HCT116 (cell line): Measurements from ENCODE around the gene FAM120A. TPM values are rescaled to one million over a fixed set of nuclear protein-coding genes. Genes with fewer than 3 reads are reported as not detected.

ENCODE experiments used
- ATAC-seq: fragments of 200-7000 bp; cut with Tn5 transposase; 2 replicates; pipeline ENCODE4 v1.9.1; 2020; ENCODE audit warnings: mild to moderate bottlenecking, moderate library complexity
- BruUV-seq: library from RNA; stranded (reverse); fragments of 400-500 nt; replicated peaks from 2 replicates; lab custom pipeline; 2021; lab: Mats Ljungman, UMichigan
- CTCF ChIA-PET: fragments of 300-600 bp; sonication (Branson Sonifier 250); formaldehyde crosslinking; loops from one replicate; lab custom pipeline; 2021; ENCODE audit warnings: antibody characterized with exemption; lab: Charles Lee
- POLR2A ChIA-PET: fragments of 300-600, 350-600 bp; sonication (Branson Sonifier 250); formaldehyde crosslinking; loops from one replicate; lab custom pipeline; 2021; ENCODE audit warnings: antibody characterized with exemption; lab: Charles Lee
- RAD21 ChIA-PET, 2 experiments: fragments of 300-600 bp; sonication (Branson Sonifier 250); formaldehyde crosslinking; loops; one replicate each; lab custom pipeline; 2023; ENCODE audit warnings: low total read pairs in 2 of 2; ENCODE audit not compliant: uncharacterized antibody in 2 of 2, unreplicated experiment in 2 of 2, low non-redundant PET in 1 of 2; lab: Charles Lee
- DNase-seq: peaks from one replicate; pipeline ENCODE4 v3.0.0-alpha.2; 2010; ENCODE audit warnings: low read depth, low spot score
- H2AFZ ChIP-seq: fragments of 200-600 bp; shearing (Covaris generic), sonication (generic); 2 replicates; pipeline ENCODE4 v1.6.1; 2017; ENCODE audit warnings: low read depth, mixed run types, mixed read lengths, antibody characterized with exemption, low read length; ENCODE audit not compliant: poor library complexity, severe bottlenecking
- H3K27ac ChIP-seq: 2 replicates; pipeline ENCODE4 v1.5.1; 2012; ENCODE audit warnings: low read depth, low read length
- H3K27me3 ChIP-seq: fragments of 200-600 bp; sonication (generic); 2 replicates; pipeline ENCODE4 v1.6.1; 2016; ENCODE audit warnings: mixed run types, low read length, mixed read lengths; ENCODE audit not compliant: insufficient read depth
- H3K36me3 ChIP-seq, 2 experiments: fragments of 200-500 bp in 1 of 2; fragments of 200-600 bp in 1 of 2; sonication (Bioruptor generic) in 1 of 2; sonication (generic) in 1 of 2; 2 replicates each; pipeline versions ENCODE4 v1.5.1 to v1.6.1; 2014 to 2016; ENCODE audit warnings: low read length in 2 of 2, inconsistent platforms in 1 of 2, mixed read lengths in 1 of 2, mixed run types in 1 of 2; ENCODE audit not compliant: insufficient read depth in 2 of 2, control insufficient read depth in 1 of 2
- H3K4me1 ChIP-seq, 2 experiments: fragments of 200-600 bp in 1 of 2; sonication (generic) in 1 of 2; 2 replicates each; pipeline versions ENCODE4 v1.5.1 to v1.6.1; 2012 to 2017; ENCODE audit warnings: low read length in 2 of 2, inconsistent platforms in 1 of 2, mild to moderate bottlenecking in 1 of 2, mixed read lengths in 1 of 2, mixed run types in 1 of 2, moderate library complexity in 1 of 2; ENCODE audit not compliant: insufficient read depth in 2 of 2, control insufficient read depth in 1 of 2
- H3K4me2 ChIP-seq: fragments of 200-600 bp; sonication (generic); 2 replicates; pipeline ENCODE4 v1.6.1; 2017; ENCODE audit warnings: mixed run types, low read length, mixed read lengths
- H3K4me3 ChIP-seq, 2 experiments: fragments of 200-600 bp in 1 of 2; sonication (generic) in 1 of 2; replicated peaks in 1 of 2; 2 replicates each; pipeline ENCODE4 v1.5.1; 2011 to 2016; ENCODE audit warnings: low read length in 2 of 2, control low read depth in 1 of 2, low read depth in 1 of 2, mild to moderate bottlenecking in 1 of 2, mixed read lengths in 1 of 2, mixed run types in 1 of 2
- H3K79me2 ChIP-seq: fragments of 200-600 bp; sonication (generic); 2 replicates; pipeline ENCODE4 v1.6.1; 2017; ENCODE audit warnings: mild to moderate bottlenecking, mixed run types, low read length, moderate library complexity, mixed read lengths; ENCODE audit not compliant: insufficient read depth
- H3K9ac ChIP-seq: fragments of 200-600 bp; sonication (generic); 2 replicates; pipeline ENCODE4 v1.6.1; 2016; ENCODE audit warnings: low read length, mixed read lengths
- H3K9me2 ChIP-seq: fragments of 200-600 bp; sonication (generic), shearing (Covaris generic); 2 replicates; pipeline ENCODE4 v1.6.1; 2017; ENCODE audit warnings: mixed run types, mild to moderate bottlenecking, moderate library complexity; ENCODE audit not compliant: insufficient read depth
- H3K9me3 ChIP-seq, 2 experiments: fragments of 200-500 bp in 1 of 2; fragments of 200-600 bp in 1 of 2; sonication (Bioruptor generic) in 1 of 2; sonication (generic) in 1 of 2; 2 replicates each; pipeline ENCODE4 v1.6.1; 2014 to 2017; ENCODE audit warnings: low read length in 2 of 2, mixed read lengths in 2 of 2, inconsistent platforms in 1 of 2, low read depth in 1 of 2, mild to moderate bottlenecking in 1 of 2, mixed run types in 1 of 2, moderate library complexity in 1 of 2; ENCODE audit not compliant: control insufficient read depth in 1 of 2, insufficient read depth in 1 of 2
- H4K20me1 ChIP-seq: fragments of 200-600 bp; sonication (generic), shearing (Covaris generic); 2 replicates; pipeline ENCODE4 v1.6.1; 2017; ENCODE audit warnings: mixed run types, mild to moderate bottlenecking, moderate library complexity; ENCODE audit not compliant: insufficient read depth
- CTCF ChIP-seq, 3 experiments: fragments of 200-600 bp in 1 of 3; sonication (generic) in 1 of 3; IDR thresholded peaks in 2 of 3; conservative IDR thresholded peaks in 1 of 3; 2 replicates each; pipeline ENCODE4 v1.5.1; 2012 to 2017; ENCODE audit warnings: low read depth in 2 of 3, low read length in 2 of 3, antibody characterized with exemption in 1 of 3, borderline replicate concordance in 1 of 3, control low read depth in 1 of 3, mild to moderate bottlenecking in 1 of 3, mixed read lengths in 1 of 3, mixed run types in 1 of 3, moderate library complexity in 1 of 3; ENCODE audit not compliant: insufficient read depth in 1 of 3
- EZH2phosphoT487 ChIP-seq: fragments of 200-600 bp; IDR thresholded peaks from 2 replicates; pipeline ENCODE4 v1.6.1; 2018; ENCODE audit warnings: antibody characterized with exemption, borderline replicate concordance
- JUND ChIP-seq: IDR thresholded peaks from 2 replicates; pipeline ENCODE4 v1.6.1; 2012
- RAD21 ChIP-seq: IDR thresholded peaks from 2 replicates; pipeline ENCODE4 v1.6.1; 2012; ENCODE audit warnings: low read depth, mild to moderate bottlenecking
- REST ChIP-seq: IDR thresholded peaks from 2 replicates; pipeline ENCODE4 v1.6.1; 2012; ENCODE audit warnings: low read depth
- SP1 ChIP-seq: IDR thresholded peaks from 2 replicates; pipeline ENCODE4 v1.6.1; 2012; ENCODE audit warnings: low read depth
- TCF7L2 ChIP-seq: IDR thresholded peaks from 2 replicates; pipeline ENCODE4 v1.7.0; 2011; ENCODE audit warnings: borderline replicate concordance, inconsistent platforms; ENCODE audit not compliant: insufficient read depth, insufficient read length; ENCODE audit errors: extremely low read depth
- ZNF274 ChIP-seq: fragments of 200-500 bp; sonication (Bioruptor generic); IDR thresholded peaks from 2 replicates; pipeline ENCODE4 v1.6.1; 2014; ENCODE audit warnings: mild to moderate bottlenecking, low read depth, low read length, inconsistent platforms
- intact Hi-C: fragments of 100-400 bp; cut with micrococcal nuclease; formaldehyde crosslinking; loops from 2 replicates; pipeline ENCODE4 v1.10.0; 2022
- total RNA-seq: library from RNA; stranded (reverse); gene quantifications from one replicate; pipeline ENCODE4 v1.2.1, GENCODE V29; 2021; ENCODE audit not compliant: unreplicated experiment

The FAM120A gene
- total RNA-seq, 1 experiment from 2014 or later = 122 TPM

GRCh38 chr9:93541581-93542349 lies 90.3 kb downstream of the FAM120A start:
- H3K4me2 ChIP-seq = no peak overlapping the region
- TF ChIP-seq RAD21 (no peak), SP1 (no peak), CTCF (IDR thresholded peaks at IDR 0.05 in 2 of 3, conservative IDR thresholded peaks at IDR 0.05 in 1 of 3; ENCODE audit: borderline replicate concordance in 1 of 3, insufficient read depth in 1 of 3, low read depth in 2 of 3, low read length in 2 of 3) (no peak)
- peaks cover 24% of the 10 kb centered on the region; the same call in 1 of the 2 replicates for H3K79me2 ChIP-seq
- RAD21 ChIA-PET = no interaction called here
- no peak overlapping the region for H3K27ac ChIP-seq
- H2AFZ ChIP-seq = no peak overlapping the region
- CTCF ChIA-PET = no interaction called here
- H3K4me1 ChIP-seq = no peaks in the 10 kb centered on the region
- H3K36me3 ChIP-seq = peaks cover 12 to 21% of the 10 kb centered on the region in 2 experiments; a peak in 2 of 4 replicates
- H3K27me3 ChIP-seq = no peaks in the 10 kb centered on the region
- H3K9me2 ChIP-seq = no peaks in the 10 kb centered on the region
- no peaks in the 10 kb centered on the region for H3K9me3 ChIP-seq
- POLR2A ChIA-PET = no interaction called here
- H4K20me1 ChIP-seq = no peaks in the 10 kb centered on the region
- intact Hi-C loops = no loop called here
- BruUV-seq = no TSS peak
- ATAC-seq (no peak), DNase-seq (no peak)
- H3K4me3 ChIP-seq = no peak overlapping the region
- H3K9ac ChIP-seq = no peak overlapping the region

GRCh38 chr9:93543117-93543516 lies 91.6 kb downstream of the FAM120A start:
- no peak overlapping the region for H3K27ac ChIP-seq

More at GRCh38 chr9:93543117-93543516, 91.6 kb downstream of the FAM120A start:
- no peaks in the 10 kb centered on the region for H3K27me3 ChIP-seq
- H4K20me1 ChIP-seq = no peaks in the 10 kb centered on the region
- ATAC-seq (no peak), DNase-seq (no peak)
- ChIA-PET POLR2A (no interaction called here), RAD21 (no interaction called here), CTCF (no interaction called here)
- H2AFZ ChIP-seq = no peak overlapping the region
- no peaks in the 10 kb centered on the region for H3K4me1 ChIP-seq
- H3K9me2 ChIP-seq = no peaks in the 10 kb centered on the region
- H3K4me3 ChIP-seq = no peak overlapping the region
- BruUV-seq = no TSS peak
- H3K9me3 ChIP-seq = no peaks in the 10 kb centered on the region
- intact Hi-C loops = no loop called here
- H3K36me3 ChIP-seq = peaks cover 12 to 27% of the 10 kb centered on the region in 2 experiments; a peak in 2 of 4 replicates
- H3K4me2 ChIP-seq = no peak overlapping the region
- TF ChIP-seq ZNF274 = no peak
- no peak for TF ChIP-seq REST
- no peak for TF ChIP-seq TCF7L2
- no peak for TF ChIP-seq EZH2phosphoT487
- TF ChIP-seq RAD21 = no peak
- no peak for TF ChIP-seq JUND
- H3K79me2 ChIP-seq = peaks cover 20% of the 10 kb centered on the region; the same call in 1 of the 2 replicates
- no peak overlapping the region for H3K9ac ChIP-seq
